GM12873 (cell line): ENCODE results near the gene RAB31.

ENCODE experiments used
- TF ChIP-seq, protein P1 (sequence below): IDR thresholded peaks from 2 replicates; pipeline ENCODE4 v1.5.1; 2012; ENCODE audit warnings: low read depth, mild to moderate bottlenecking, moderate library complexity, low read length, control low read depth; ENCODE audit not compliant: insufficient read depth; ENCODE audit errors: missing control alignments

Gene RAB31

DNA sequence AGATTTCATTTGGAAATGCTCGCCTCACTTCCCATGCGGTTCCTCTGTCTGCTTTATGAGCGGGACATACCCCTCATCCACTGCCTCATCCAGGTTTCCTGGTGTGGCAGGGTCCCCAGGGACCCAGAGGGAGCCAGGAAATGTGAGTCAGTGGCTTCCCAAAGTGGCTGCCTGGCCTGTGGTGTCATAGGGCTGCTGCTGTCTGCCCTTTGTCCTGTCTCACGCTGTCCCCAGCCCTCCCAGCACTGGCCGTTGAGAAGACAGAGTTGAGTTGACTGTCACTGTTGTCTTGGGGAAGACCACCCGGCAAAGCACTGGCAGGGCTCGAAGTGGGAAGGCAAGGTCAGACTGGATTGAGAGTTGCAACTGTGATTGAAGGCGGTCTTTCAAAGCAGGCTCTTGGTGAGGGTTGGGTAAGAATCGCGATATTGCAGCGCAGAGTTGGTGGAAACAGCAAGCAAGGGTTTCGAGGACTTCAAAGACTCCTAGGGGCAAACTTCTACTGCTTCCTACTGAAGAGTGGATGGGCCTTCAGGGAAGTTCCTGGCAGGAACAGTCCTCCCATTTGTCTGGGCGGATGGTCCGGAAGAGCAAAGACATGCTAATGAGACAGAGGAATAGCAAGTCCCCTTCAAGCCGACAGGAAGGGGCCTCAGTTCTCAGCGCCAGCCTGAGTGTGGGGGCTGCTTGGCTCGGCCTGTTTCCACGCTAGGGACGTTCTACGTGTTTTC, 33.9 kb downstream of the RAB31 start:
- TF ChIP-seq, protein P1, sequence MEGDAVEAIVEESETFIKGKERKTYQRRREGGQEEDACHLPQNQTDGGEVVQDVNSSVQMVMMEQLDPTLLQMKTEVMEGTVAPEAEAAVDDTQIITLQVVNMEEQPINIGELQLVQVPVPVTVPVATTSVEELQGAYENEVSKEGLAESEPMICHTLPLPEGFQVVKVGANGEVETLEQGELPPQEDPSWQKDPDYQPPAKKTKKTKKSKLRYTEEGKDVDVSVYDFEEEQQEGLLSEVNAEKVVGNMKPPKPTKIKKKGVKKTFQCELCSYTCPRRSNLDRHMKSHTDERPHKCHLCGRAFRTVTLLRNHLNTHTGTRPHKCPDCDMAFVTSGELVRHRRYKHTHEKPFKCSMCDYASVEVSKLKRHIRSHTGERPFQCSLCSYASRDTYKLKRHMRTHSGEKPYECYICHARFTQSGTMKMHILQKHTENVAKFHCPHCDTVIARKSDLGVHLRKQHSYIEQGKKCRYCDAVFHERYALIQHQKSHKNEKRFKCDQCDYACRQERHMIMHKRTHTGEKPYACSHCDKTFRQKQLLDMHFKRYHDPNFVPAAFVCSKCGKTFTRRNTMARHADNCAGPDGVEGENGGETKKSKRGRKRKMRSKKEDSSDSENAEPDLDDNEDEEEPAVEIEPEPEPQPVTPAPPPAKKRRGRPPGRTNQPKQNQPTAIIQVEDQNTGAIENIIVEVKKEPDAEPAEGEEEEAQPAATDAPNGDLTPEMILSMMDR: no peak

GRCh38 chr18:9742524-9743131, 34.5 kb downstream of the RAB31 start:
- TF ChIP-seq, protein P1: no peak

DNA sequence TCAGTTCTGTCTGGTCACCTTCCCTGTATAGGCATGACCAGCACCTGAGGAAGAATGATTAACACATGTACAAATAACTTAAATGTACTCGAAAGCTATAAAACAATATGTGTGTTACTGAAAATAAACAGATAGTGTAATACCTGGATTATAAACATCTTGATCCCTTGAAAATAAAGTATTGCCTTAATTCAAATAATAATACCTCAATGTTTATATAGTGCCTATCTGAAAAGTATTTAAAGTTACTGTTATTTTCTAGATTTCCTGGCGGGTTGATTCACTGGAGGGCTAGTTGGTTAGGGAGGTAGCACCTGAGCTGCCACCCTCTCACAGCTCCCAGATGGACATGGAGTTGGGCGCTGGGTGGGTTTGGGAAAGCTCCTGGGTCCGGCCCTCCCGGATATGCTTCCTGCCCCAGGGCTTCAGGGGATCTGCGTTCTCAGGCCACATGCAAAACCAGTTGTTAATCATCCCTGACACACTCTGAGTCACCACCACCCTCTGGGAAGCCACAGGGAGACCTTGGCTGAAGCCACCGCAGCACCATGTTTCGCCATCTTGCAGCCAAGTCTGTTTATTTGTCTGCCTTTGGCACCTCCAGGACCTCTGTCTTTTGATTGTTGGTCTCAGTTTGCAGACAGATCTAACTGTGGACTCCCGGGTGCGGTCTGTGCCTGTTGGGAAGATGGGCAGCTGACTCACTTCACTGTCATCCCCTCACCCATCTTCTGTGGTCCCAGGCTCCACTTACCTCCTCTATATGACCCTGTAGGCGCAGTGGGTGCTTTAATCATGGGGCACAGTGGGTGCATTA, 35.3 kb downstream of the RAB31 start:
- TF ChIP-seq, protein P1: no peak

- TF ChIP-seq, protein P1: no peak
Observed at GRCh38 chr18:9746958-9747357, 38.9 kb downstream of the RAB31 start.

DNA sequence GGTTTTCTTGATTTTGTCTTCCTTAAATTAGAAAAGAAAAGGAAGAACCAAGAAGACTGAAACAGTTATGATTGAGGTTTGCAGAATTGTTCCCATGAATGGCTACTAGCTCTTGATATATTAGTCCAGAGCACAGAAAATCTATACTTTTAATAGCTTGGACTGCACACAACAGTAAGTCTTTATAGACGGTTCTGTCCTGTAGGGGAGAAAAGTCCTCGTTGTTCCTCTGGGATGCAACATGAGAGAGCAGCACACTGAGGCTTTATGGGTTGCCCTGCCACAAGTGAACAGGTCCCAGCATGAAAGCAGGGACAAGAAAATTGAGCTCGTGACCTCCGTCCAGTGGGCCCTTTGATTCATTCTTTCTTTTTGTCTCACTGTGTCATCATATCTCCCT, 41.5 kb downstream of the RAB31 start:
- TF ChIP-seq, protein P1: no peak

GRCh38 chr18:9750112-9750511, 42.0 kb downstream of the RAB31 start:
- TF ChIP-seq, protein P1: no peak
